ENCODE measurements around the gene SNN.

SNN gene

DNA sequence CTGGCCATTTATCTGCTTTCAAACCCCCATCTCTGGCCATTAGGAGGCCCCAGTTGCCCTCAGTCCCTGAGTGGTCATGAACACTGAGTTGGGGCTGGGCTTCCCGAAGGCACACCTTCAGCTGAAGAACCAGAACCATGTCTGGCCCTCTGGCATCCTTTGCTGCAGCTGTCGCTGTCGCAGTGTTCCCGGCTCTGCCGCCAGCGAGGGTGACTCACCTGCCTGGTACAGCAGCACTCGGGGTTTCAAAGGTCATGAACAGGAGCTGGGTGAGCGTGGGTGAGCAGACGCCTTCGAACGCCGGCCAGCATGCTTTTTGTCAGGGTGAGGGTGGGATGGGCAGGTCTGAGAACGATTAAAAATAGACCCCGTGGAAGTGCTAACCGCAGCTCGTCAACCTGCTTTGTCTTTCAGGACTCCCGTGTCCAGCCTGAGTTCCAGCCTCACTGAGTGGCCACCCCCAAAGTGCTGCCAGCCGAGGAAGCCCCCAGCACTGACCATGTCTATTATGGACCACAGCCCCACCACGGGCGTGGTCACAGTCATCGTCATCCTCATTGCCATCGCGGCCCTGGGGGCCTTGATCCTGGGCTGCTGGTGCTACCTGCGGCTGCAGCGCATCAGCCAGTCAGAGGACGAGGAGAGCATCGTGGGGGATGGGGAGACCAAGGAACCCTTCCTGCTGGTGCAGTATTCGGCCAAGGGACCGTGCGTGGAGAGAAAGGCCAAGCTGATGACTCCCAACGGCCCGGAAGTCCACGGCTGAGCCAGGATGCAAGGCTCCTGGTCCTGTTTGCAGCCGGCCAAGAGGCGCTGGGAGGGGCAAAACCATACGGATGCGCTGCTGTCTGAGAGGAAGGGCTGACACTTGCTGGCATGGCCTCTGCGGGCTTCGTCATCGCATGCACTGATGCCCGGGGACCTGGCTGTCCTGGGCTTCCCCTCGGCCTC lies 7.6 kb downstream of the SNN start:
- DNase-seq: peak; percentile 34
- Histone ChIP-seq H3K36me3 (peaks cover 63% of the 10 kb centered on the region), H3K27me3 (ENCODE audit: insufficient read depth, low read depth, severe bottlenecking) (no peaks in the 10 kb centered on the region), H3K27ac (0 out of 2 replicates have a peak overlapping the region, but pooled peaks have one; percentile 20), H3K9me3 (ENCODE audit: severe bottlenecking) (no peaks in the 10 kb centered on the region), H3K4me3 (ENCODE audit: low read depth, low read length) (no peak overlapping the region)
- TF ChIP-seq, protein P1, sequence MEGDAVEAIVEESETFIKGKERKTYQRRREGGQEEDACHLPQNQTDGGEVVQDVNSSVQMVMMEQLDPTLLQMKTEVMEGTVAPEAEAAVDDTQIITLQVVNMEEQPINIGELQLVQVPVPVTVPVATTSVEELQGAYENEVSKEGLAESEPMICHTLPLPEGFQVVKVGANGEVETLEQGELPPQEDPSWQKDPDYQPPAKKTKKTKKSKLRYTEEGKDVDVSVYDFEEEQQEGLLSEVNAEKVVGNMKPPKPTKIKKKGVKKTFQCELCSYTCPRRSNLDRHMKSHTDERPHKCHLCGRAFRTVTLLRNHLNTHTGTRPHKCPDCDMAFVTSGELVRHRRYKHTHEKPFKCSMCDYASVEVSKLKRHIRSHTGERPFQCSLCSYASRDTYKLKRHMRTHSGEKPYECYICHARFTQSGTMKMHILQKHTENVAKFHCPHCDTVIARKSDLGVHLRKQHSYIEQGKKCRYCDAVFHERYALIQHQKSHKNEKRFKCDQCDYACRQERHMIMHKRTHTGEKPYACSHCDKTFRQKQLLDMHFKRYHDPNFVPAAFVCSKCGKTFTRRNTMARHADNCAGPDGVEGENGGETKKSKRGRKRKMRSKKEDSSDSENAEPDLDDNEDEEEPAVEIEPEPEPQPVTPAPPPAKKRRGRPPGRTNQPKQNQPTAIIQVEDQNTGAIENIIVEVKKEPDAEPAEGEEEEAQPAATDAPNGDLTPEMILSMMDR (IDR thresholded peaks at IDR 0.05; ENCODE audit: low read depth, low read length): no peak

DNA sequence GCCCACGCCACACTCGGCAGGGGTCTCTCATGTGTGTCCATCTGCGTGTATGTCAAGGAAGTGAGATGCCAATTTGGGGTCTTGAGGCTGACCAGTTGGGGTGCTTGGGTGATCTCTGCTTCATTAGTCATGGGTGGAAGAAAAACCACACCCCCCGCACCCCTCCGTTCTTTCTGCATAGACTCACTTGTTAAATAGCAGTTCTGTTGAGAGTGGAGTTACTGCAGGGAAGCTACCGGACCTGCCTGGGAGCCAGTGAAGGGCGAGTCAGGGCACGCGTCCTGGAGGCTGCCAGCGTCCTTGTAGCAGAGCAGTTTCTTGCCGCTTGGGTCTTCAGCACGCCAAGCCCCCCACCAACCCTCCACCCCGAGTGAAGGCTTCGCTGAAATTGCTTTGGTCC lies 8.5 kb downstream of the SNN start:
- DNase-seq: no peak
- peaks cover 72% of the 10 kb centered on the region for H3K36me3 ChIP-seq
- H3K27ac ChIP-seq: no peak overlapping the region; the same call in 1 of the 2 replicates
- H3K4me3 ChIP-seq (ENCODE audit: low read depth, low read length): no peak overlapping the region
- no peaks in the 10 kb centered on the region for H3K9me3 ChIP-seq (ENCODE audit: severe bottlenecking)
- H3K27me3 ChIP-seq (ENCODE audit: insufficient read depth, low read depth, severe bottlenecking): no peaks in the 10 kb centered on the region
- TF ChIP-seq, protein P1 (IDR thresholded peaks at IDR 0.05; ENCODE audit: low read depth, low read length): no peak

- TF ChIP-seq, protein P1 (IDR thresholded peaks at IDR 0.05; ENCODE audit: low read depth, low read length): no peak
- Histone ChIP-seq H3K4me3 (ENCODE audit: low read depth, low read length) (no peak overlapping the region), H3K36me3 (peaks cover 79% of the 10 kb centered on the region), H3K27me3 (ENCODE audit: insufficient read depth, low read depth, severe bottlenecking) (no peaks in the 10 kb centered on the region), H3K27ac (no peak overlapping the region; the same call in 1 of the 2 replicates), H3K9me3 (ENCODE audit: severe bottlenecking) (no peaks in the 10 kb centered on the region)
- no peak for DNase-seq
These were observed 9.2 kb downstream of the SNN start for GRCh38 chr16:11677451-11677951.

GRCh38 chr16:11677959-11678881 lies 10.0 kb downstream of the SNN start:
- Histone ChIP-seq H3K27ac (no peak overlapping the region), H3K4me3 (ENCODE audit: low read depth, low read length) (no peak overlapping the region), H3K9me3 (ENCODE audit: severe bottlenecking) (no peaks in the 10 kb centered on the region), H3K27me3 (ENCODE audit: insufficient read depth, low read depth, severe bottlenecking) (no peaks in the 10 kb centered on the region), H3K36me3 (peaks cover 87% of the 10 kb centered on the region)
- TF ChIP-seq, protein P1 (IDR thresholded peaks at IDR 0.05; ENCODE audit: low read depth, low read length): no peak
- no peak for DNase-seq

GRCh38 chr16:11679250-11679649 lies 11.0 kb downstream of the SNN start:
- Histone ChIP-seq H3K27ac (peak overlapping the region; percentile 38; the same call in 1 of the 2 replicates), H3K9me3 (ENCODE audit: severe bottlenecking) (no peaks in the 10 kb centered on the region), H3K36me3 (peaks cover 93% of the 10 kb centered on the region), H3K27me3 (ENCODE audit: insufficient read depth, low read depth, severe bottlenecking) (no peaks in the 10 kb centered on the region), H3K4me3 (ENCODE audit: low read depth, low read length) (no peak overlapping the region)
- TF ChIP-seq, protein P1 (IDR thresholded peaks at IDR 0.05; ENCODE audit: low read depth, low read length): no peak
- no peak for DNase-seq
